ENCODE results near the gene KRTAP2-4.

DNA sequence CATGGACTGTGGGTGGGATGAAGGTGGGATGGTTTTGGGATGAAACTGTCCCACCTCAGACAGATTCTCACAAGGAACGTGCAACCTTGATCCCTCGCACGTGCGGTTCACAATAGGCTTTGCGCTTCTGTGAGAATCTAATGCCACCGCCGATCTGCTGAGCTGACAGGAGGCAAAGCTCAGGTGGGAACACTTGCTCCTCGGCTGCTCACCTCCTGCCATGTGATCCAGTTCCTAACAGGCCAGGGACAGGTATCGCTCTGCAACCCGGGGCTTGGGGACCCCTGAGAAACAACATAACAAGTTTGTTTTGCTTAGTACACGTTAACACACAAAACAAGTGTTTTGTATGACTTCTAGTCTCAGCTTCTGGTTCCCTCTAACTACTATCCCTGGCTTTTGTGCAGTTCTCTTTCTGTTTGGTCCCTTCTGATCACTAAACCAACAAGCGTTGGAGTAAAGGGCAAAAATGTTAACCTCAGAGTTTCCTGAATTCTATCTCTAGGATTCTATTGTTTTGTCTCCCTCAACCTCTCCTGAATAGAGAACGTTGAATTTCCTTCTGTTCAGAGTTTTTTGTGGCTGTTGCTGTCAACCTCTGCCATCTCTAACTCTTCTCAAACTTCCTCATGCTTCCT lies 49.0 kb downstream of the KRTAP2-4 start:
- TF ChIP-seq, protein P1, sequence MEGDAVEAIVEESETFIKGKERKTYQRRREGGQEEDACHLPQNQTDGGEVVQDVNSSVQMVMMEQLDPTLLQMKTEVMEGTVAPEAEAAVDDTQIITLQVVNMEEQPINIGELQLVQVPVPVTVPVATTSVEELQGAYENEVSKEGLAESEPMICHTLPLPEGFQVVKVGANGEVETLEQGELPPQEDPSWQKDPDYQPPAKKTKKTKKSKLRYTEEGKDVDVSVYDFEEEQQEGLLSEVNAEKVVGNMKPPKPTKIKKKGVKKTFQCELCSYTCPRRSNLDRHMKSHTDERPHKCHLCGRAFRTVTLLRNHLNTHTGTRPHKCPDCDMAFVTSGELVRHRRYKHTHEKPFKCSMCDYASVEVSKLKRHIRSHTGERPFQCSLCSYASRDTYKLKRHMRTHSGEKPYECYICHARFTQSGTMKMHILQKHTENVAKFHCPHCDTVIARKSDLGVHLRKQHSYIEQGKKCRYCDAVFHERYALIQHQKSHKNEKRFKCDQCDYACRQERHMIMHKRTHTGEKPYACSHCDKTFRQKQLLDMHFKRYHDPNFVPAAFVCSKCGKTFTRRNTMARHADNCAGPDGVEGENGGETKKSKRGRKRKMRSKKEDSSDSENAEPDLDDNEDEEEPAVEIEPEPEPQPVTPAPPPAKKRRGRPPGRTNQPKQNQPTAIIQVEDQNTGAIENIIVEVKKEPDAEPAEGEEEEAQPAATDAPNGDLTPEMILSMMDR (conservative IDR thresholded peaks at IDR 0.05 in 1 of 2, IDR thresholded peaks at IDR 0.05 in 1 of 2; ENCODE audit: low read depth in 1 of 2, low read length in 2 of 2) = no peak
- no peak for TF ChIP-seq EZH2 (IDR thresholded peaks at IDR 0.05; ENCODE audit: low read length, missing control alignments)
